GM18511 (cell line): ENCODE results near the gene AMPD3.
A peak's percentile ranks its signal among the peaks of the same experiment; 100 is the strongest.

ENCODE experiments used
- ATAC-seq: cut with Tn5 transposase; IDR thresholded peaks from one replicate; pipeline ENCODE4 v1.9.1; 2021; ENCODE audit warnings: mild to moderate bottlenecking, moderate library complexity; ENCODE audit not compliant: unreplicated experiment

AMPD3 gene

GRCh38 chr11:10486161-10486840, 31.2 kb downstream of the AMPD3 start:
- ATAC-seq = no peak

DNA sequence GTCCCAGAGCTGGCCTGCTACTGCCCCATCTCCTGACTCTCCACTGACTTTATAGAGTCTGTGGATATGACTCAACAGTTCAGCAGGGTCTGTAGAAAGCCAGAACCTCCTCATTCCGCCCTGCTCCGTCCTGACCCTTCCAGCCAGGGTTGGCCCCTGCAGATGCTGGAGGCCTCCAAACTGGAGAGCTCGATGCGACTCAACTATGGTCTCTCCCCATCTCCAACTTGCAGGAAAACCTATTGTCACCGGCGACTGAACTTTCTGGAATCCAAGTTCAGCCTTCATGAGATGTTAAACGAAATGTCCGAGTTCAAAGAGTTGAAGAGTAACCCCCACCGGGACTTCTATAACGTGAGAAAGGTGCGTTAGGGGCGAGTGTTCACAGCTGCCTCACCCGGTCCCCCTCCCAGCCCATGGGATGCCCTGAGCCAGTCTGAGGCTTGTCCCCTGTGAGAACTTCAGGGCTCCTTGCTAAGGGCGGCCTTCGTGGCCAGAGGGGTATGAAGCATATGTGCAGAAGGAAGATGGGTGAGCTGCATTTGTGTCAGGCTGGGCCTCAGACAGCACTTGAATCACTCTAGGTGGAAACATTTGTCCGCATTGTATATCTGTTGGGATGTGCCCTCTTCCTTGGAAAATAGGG, 32.1 kb downstream of the AMPD3 start:
- ATAC-seq = no peak

- ATAC-seq = peak; percentile 24
Measured at GRCh38 chr11:10488121-10488933, 33.3 kb downstream of the AMPD3 start.

- ATAC-seq = peak; percentile 75
Measured at GRCh38 chr11:10488934-10489691, 34.0 kb downstream of the AMPD3 start.

DNA sequence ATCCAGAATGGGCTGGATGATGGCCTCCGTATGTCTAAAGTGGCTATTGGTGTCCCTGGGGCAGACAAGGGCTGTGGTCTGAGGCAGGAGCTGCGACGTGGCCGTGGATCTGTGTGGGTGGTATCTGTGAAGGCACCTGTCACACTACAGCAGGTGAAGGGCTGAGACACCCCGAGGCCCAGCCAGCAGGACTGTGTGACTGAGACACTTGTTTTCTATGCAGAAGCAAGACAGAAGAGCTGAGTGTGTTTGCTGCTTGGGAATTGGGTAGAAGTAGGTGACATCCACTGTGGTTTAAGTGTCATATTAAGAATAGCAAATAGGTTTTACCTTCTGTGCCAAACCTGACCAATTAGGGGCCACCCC, 35.0 kb downstream of the AMPD3 start:
- ATAC-seq = no peak

DNA sequence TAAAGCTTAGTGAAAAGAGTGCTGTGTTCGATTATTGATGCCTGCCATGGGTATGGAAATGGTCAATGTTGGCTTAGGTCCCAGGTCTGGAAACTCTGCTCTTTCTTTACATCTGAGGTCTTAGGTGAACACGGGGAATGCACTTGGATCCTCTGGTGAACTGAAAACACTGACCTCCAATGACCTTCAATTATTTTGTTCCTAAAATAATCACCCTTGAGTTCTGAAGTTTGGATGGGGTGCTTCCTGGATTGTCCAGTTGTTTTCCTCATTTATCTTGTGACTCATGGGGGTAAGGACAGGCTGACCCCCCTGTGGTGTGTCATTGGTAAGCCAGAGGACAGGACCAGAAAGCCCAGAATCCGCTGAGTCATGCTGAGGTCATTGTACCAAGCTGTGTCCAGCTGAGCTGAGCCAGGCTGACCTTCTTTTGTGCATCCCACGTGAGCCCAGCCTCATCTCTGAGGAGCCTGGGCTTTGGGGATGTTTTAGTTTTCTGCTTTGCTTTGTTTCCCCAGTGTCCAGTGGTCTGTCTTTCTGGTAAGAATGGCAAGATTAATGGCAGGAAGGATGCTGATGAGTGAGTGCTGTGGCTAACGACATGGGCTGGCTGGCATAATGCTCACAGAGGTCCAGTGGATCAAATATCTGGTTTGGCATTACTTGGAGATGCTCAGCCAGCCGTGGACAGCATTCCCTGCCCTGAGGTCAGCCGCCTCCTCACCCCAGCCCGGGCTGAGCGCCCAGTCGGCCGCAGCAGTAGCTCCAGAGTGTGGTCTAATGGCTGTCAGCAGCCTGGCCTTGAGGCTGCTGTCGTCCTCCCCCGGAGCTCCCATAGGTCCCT, 35.6 kb downstream of the AMPD3 start:
- ATAC-seq = no peak

DNA sequence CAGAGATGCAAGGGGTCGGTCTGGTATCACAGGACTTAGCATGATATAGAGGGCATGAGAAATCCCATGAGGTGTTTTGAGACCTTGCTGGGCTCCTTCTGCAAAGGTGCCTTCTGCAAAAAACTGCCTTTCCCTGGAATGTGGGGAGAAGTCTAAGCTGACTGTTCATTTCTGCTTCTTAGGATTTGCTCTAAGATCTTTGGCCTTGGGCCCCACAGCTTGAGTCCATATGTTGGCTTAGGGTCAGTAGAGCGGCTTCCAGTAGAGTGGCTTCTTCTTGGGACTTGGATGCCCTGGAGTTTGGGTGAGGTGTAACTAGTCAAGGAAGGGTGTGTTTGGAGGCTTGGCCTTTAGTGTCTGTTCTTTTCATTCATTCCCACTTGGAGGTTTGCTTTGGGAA, 37.0 kb downstream of the AMPD3 start:
- ATAC-seq = no peak

DNA sequence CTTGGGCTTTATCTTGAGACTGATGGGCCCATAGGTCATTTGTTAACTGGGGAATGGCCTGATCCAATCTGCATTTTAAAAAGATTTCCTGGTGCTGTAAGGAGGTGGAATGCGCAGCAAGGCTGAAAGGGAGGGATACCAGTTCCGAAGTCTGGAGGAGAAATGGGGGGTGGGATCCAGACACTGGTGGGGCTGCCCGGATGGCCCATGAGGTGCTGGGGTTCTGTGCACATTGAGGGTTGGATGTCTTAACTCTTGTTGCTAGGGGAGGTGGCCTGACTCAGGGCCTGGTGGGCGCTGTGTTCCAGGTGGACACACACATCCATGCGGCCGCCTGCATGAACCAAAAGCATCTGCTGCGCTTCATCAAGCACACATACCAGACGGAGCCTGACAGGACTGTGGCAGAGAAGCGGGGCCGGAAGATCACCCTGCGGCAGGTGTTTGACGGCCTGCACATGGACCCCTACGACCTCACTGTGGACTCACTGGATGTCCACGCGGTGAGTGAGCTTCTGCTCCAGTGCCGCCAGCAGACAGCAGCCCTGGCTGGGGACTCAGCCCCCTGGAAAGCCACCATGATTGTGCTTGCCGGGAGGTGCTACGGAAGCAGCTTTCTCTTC, 38.1 kb downstream of the AMPD3 start:
- ATAC-seq = no peak

DNA sequence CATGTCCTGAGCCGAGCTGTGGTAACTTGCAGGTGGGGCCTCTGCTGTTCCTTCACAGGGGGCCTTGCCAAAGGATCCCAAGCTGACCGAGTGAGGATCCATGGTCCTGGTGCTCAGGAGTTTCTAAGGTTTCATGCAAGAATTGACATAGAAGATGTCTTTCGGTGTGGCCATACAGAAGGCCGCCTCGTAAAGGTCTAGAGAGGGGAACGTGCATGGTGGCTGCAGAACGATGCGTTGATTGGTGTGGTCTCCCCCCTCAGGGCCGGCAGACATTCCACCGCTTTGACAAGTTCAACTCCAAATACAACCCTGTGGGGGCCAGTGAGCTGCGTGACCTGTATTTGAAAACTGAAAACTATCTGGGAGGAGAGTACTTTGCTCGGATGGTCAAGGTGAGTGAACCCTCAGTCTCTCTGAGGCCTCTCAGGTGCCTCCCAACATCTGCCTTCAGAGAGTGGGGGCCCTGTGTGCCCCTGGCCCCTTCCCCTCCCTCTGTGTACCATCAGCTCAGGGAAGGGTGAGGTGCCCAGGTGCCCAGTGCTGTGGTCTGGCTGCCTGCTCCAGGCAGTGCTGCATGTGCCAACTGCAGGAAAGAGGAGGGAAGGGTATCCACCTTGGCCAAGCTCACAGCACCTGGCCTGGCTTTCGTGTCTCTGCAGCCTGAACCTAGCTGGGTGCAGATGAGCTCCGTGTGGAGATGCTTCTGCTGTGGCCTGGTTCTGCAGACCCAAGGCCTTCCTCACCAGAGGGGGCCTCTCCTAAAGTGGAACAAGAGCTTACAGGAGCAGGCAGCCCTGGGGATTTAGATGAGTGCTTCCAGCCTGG, 39.8 kb downstream of the AMPD3 start:
- ATAC-seq = no peak

- ATAC-seq = no peak
Measured at GRCh38 chr11:10495464-10495786, 40.4 kb downstream of the AMPD3 start.

GRCh38 chr11:10496296-10496936, 41.4 kb downstream of the AMPD3 start:
- ATAC-seq = no peak

GRCh38 chr11:10497371-10498021, 42.4 kb downstream of the AMPD3 start:
- no peak for ATAC-seq

DNA sequence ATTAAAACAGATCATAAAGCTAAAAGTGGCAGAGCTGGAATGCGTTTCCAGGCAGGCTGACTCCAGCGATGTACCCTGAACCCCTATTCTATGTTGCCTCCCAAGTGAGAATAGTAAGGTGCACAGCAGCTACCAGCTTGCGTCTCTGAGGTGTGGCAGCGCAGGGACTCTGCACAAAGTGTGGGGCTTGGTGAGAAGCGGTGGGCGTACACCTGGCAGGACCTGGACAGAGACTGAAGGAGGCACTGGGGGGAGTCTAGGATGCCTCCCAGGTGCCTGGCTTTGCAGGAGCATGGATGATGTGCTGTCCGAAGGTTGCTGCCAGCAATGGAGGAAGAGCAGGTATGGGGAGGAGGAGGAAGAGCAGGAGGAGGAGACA, 42.9 kb downstream of the AMPD3 start:
- ATAC-seq = no peak

GRCh38 chr11:10498426-10499250, 43.6 kb downstream of the AMPD3 start:
- ATAC-seq = no peak

GRCh38 chr11:10499452-10499851, 44.4 kb downstream of the AMPD3 start:
- ATAC-seq = no peak

DNA sequence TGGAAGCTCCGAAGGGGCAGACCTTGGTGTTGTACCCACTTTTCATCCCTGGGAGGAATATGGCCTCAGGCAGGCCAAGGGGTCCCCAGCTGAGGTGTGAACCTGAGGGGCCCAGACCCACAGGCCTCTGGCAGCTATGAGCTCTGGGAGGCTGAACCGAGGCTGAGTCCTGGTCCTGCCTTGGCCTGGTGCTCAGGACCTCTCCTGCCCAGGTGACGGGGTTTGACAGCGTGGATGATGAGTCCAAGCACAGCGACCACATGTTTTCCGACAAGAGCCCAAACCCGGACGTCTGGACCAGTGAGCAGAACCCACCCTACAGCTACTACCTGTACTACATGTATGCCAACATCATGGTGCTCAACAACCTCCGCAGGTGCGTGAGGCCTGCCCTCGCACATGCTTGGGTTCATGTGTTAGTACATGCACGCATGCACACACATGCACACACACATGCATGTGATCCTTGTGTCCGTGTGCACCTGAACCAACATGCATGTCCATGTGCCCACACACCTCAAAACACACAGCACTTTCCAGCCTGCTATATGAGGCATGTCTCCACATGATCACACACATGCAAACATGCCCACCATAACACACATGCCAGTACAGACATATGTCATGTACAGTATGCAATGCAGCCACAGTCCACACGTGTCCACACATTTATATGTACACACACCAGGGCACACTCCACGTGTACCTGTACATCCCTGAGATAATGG, 45.0 kb downstream of the AMPD3 start:
- no peak for ATAC-seq
